HG03097 (cell line): ENCODE data around the gene TTC16.
"Not testable (repeated sequence)": the region's sequence is repeated elsewhere in the genome, so short reads cannot be mapped to it uniquely, and the experiment has no call there.

ENCODE experiments used
- ATAC-seq: cut with Tn5 transposase; IDR thresholded peaks from one replicate; pipeline ENCODE4 v1.9.1; 2021; ENCODE audit not compliant: unreplicated experiment, low FRiP score

Gene TTC16

DNA sequence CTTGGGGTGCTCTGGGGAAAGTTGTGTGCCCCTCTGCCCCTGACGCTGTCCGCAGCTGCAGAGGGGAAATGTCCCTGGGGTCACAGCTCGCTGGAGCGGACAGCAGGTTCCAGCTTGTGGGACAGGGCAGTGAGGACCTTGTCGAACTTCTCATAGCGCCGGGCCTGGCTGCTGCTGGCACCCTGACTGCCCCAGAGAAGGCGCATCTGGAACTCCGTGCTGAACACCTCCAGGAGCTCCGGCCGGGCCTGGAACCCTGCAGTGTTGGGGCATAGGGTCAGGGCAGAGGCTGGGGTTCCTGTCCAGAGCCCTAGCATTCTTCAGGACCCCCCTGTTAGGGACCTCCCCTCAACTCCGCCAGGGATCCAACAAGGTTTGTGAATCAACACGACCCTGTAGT, 22.8 kb downstream of the TTC16 start:
- ATAC-seq: no peak

DNA sequence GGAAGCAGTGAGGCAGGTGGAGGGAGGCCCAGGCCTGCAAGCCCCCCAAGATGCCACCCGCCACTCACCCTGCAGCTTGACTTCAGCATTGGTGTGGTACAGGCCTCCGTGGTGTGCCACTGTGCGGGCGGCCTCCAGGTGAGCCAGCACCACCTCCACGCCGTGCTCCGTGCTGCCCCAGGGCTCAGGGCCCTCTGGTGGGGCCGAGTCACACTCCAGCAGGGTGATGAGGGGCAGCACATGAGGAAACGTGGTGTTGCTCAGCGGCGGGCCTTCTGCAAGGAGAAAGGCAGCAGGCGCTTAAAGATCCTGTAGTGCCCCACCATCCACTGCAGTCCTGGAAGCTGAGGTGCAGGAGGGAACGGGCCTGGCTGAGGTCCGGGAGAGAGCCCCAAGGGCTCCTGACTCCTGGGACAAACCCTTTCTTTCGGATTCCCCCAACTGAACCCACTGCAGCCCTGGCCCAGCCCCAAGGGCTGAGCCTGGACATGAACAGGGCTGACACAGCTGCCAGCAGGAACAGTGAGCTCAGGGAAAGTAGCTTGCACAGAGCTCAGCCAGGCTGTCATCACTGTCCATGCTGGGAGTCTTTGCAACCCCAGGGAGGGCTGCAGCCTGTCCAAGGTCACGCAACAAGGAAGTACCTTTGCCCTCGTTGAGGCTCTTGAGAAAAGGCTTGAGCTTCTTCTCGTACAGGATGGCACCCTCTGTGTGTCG, 23.9 kb downstream of the TTC16 start:
- no peak for ATAC-seq

DNA sequence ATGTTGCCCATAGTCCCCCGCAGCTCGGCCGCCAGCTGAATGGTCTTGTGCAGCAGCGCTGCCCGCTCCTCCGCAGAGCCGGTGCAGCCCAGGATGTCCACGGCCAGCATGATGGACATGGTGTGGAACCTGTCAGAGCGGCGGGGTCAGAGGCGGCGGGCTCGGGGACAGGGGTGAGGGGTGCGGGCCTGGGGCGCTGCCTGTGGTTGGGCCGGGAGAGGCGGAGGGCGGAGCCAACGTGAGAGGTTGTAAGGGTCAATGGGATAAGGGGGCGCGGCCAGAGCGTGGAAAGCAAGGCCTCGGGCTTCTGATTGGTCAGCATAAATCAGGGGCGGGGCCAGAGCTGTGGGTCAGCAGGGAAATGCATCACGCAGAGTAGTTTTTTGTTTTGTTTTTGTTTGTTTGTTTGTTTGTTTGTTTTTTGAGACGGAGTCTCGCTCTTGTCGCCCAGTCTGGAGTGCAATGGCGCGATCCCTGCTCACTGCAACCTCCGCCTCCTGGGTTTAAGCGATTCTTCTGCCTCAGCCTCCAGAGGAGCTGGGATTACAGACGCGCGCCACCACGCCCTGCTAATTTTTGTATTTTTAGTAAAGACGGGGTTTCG, 26.1 kb downstream of the TTC16 start:
- ATAC-seq: no peak

DNA sequence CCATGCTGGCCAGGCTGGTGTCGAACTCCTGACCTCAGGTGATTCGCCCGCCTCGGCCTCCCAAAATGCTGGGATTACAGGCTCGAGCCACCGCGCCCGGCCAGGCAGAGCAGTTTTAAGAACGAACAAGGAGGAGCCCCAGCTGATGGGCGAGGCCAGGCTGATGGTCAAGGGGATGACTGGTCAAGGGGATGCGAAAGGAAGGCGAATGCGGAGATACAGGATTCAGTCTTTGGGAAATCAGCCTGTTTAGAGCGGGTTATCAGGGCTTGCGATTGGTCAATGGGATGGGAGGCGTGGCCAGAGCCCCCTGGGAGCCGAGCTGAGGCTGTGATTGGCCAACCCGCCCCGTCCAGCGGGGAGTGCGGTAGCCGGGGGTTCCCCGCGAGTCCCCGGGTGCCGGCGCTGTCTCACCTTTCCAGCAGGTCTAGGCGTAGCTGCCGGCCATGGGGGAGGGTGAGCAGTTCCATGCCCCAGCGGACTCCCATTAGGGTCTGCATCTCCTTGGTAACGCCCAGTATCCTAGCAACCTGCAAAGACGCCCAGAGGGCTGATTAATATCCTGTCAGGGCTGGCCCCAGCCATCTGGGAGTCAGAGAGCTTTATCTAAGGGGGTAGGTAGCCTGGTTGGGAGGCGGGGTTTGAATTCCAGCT, 26.7 kb downstream of the TTC16 start:
- ATAC-seq: no peak

DNA sequence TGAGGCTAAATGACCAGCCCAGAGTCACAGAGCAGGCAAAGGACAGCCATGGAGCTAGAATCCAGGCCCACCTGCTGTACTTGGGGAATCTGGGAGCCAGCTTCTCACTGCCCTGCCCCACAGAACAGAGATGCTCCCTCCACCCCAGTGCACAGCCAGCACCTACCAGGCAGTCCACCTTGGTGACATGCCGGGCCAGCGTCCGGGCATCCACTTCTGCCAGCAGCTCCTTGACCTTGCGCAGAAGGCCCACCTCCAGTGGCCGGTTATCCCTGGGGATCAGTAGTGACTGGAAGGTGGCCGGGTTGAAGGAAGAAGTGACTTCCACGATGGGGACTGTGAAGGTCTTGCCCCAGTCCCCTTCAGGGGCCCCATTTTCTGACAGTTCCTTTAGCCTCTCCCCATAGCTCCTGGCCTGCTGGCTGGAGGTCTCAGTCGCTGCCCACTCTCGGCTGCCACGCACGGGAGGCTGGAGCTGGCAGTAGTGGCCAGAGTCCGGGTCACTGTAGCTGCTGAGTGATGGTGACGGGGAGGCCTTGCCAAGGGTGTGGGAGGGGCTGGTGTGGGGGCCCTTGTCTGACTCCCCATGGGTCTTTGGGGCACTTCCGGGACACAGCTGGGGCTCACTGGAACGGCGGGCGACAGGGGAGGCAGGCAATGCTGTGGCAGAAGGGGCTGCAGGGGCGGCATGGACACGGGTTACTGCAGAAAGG, 28.7 kb downstream of the TTC16 start:
- no peak for ATAC-seq

DNA sequence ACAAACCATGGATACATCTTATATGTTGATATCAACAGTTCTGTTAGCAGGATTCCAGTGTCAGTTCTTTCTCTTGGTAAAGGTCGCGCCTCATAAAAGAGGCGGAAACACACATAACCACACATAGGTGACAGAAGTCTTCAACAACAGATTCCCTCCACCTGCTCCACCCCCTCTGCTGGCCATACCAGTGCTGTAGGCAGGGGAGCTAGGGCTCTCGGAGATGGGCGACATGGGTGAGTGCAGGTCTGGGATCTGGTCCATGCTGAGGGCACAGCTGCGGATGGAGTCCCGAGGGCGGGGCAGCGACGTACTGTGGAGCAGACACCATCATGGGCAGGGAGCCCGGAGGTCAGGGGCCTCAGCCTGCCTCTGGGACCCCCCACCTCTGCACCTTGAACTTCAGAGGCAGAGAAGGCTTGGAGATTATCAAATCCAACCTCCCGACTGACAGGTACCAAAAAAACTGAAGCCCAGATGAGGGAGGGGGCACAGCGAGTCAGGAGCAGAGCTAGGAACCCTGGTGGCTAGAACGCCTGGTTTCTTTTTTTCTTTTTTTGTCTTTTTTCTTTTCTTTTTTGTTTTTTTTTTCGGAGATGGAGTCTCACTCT, 31.2 kb downstream of the TTC16 start:
- ATAC-seq: no peak

DNA sequence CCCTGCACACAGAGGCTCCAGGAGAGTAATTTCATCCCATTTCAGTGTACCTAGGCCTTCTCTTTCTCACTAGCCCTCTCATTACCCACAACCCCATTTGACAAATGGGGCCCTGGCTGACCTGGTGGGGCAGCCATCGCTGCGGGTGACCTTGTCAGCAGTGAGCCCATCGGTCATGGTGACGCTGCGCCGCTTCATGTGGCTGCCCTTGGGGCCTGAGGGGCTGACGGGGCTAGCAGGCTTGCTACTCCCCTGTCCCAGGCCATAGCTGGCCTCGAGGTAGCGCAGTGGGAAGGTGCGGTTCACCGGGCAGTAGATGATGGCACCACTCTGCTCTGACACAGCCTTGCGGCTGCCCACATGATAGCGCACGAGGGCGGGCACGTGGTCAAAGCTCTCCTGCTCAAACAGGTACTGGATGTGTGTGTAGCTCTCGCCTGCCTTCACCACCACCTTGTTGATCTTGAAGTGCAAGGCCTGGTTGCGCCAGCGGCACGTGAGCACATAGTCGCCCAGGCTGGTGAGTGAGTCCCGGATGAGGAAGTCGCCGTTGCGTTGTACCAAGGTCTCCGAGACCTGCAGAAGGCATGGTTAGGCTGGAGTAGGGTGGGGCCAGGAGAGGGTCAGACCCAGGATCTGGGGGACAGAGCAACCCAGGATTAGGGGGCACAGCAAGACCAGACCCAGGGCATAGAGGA, 33.4 kb downstream of the TTC16 start:
- ATAC-seq: no peak

DNA sequence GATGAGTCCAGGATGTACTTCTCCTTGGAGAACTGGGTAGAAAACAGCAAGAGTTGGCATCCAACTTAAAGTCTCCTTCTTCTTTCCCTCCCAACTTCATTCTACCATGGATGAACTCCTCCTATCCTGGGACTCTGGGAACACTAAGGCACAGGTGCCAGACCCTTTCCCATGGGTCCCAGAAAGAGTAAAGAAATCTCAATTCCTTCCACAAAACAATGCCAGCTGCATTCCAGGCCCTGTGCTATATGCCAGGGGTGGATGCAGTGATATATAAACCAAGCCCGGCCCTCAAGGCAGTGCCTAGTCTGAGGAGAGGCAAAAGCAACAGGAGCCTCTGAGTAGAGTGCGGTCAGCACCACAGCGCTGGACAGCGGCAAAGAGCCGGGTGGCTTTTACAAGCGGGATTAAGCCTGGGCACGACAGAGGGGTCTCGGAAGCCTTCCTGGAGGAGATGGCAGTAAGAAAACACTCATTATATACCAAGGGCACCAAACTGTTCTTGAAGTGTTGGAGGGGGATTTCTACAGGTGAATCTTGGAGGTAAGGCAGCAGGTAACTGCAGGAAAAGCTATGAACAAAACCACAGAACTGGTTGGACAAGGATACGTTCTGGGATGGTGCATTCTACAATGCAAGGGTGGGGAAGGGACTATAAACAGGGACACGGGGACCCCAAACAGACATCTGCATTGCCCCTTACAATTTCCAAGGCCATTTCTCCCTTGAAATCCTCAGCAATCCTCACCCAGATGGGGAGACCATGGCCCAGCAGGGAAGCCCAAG, 35.6 kb downstream of the TTC16 start:
- ATAC-seq: no peak

DNA sequence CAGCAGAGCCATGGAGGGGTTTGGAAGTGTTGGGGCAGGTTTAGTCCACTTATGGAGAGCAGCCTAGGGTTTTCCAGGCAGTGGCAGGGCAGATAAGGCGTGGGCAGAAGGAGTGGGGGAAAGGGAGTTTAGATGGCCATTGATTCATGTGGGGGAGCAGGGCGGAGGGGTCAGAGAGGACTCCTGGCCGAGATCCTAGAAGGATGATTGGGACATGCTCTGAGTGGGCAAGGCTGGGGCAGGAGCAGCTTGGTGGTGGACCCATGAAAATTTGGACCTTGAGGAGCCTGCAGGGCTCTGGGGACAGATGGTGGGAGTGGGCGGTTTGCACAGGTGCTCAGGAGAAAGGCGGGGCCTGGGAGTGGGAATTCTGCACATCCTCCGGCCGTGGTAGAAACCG, 37.3 kb downstream of the TTC16 start:
- no peak for ATAC-seq

DNA sequence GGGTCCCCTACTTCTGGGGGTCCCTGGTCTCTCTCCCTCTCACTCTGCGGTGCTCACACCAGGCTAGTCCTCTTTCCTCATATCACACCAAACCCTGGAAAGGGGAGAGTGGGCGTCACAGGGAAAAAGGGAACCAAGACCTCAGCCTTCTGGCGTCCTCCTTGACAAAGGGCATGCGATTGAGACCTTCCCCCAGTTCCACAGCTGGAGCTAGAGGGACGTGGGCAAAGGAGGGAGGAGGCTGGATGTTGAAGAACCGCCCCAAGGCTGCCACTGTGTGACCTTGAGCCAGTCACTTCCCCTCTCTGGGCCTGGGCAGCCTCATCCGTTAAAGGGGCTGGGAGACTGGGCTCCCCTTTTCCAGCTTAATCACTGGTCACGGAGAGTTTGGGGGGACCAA, 37.7 kb downstream of the TTC16 start:
- ATAC-seq: no peak

DNA sequence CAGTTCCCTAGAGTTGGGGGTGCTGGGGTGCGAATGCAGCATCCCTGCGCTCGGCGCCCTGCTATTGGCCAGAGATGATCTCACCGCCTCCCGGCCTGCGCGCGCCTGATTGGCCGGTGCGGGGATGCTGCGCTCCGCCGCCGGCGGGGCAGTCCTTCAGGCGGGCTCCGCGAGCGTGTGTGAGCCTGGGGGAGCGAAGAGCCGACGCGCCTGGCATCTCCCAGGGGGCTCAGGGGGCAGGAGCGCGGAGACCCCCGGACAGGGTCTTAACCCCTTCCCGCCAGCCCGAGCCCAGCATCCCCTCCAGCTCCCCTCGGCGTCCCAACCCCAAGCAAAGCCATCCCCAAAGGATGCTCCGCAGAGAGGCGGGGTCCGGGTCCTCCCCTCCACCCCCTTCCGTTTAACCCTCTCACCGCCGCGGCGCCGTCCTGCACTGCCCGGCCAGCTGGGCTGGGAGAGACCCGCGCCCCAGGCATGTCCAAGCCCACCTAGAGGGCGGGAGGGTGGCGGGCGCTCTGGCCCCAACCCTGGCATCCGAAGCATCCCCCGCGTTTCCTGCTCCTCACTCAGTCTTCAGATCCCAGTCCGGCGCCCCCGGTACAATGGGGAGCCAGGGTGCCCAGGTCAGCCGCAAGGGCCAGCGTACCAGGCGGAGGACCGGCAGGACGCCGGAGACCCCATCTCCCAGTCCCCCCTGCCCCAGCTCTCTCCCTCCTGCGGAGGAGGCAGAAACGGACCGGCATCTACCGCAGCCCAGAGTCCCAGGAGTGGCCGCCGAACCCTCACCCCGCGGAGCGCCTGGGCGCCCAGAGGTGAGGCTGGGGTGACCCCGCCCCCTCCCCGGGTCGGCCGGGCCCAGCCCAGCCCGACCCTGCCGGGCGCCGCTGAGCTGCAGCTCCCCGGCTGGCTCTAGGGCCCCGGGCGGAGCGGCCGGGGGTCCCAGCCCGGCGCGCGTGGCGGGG, 38.5 kb downstream of the TTC16 start:
- ATAC-seq: no peak

DNA sequence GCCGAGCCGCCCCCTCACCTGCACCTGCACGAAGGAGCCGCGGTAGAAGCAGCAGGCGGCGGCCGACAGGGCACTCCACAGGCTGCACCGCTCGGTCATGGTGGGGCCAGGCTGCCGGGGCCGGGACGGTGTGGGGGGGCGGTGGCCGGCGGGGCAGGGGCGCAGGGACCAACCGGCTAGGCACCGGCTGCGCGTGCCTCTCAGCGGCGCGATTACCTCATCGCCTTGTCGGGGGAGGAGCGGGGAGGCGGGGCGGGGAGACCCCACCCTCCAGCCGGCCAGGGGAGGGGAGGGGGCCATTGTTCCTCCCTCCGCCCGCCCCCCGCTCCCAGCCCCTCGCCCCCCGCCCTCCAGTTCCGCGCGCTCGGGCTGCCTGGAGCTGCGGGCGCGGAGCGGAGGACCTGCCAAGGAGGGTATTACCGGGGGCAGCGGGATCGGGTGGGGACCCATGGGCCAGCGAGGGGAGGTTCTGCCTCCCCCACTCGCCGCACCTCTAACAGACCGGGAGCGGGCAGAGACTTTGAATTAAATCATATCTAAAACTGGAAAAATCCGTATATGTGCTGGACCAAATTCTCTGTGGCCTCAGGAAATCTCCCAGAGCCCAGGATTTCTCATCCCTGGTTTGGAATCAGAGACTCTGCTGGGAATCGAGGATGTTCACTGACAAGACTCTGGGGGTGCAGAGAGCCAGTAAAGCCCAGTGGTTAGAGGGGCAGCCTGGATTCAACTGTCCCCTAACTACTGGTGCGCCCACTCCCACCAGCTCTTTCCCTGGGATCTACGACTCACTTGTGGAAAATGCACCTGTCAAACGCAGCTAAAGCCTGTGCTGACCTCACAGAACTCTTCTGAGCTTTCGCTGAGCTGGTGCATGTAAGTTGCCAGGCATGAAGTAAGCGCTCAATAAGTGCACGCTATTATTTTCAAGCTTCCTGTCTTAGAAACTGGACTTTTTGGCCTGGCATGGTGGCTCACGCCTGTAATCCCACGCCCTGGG, 39.5 kb downstream of the TTC16 start:
- no peak for ATAC-seq

DNA sequence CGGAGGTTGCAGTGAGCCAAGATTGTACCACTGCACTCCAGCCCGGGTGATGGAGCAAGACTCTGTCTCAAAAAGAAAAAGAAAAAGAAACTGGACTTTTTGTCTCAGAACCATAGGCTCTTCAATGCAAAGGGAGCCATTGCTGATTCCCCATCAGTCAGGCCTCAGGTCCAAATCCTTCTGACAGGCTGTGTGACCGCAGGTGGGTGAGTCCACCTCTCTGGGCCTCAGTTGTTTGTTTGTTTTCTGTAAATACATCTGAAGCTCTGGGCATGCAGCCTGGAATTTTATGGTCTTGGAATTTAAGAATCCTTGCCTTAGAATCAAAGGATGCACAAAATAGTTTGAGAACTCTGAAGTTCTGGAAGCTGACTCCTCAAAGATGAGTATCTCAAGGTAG, 40.4 kb downstream of the TTC16 start:
- no peak for ATAC-seq

DNA sequence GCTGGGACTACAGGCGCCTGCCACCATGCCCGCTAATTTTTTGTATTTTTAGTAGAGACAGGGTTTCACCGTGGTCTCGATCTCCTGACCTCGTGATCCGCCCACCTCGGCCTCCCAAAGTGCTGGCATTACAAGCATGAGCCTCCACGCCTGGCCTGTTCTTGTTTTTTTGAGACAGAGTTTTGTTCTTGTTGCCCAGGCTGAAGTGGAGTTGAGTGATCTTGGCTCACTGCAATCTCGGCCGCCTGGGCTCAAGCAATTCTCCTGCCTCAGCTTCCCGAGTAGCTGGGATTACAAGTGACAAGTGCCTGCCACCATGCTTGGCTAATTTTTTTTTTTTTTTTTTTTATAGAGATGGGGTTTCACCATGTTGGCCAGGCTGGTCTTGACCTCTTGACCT, 40.9 kb downstream of the TTC16 start:
- not testable (repeated sequence) for ATAC-seq

DNA sequence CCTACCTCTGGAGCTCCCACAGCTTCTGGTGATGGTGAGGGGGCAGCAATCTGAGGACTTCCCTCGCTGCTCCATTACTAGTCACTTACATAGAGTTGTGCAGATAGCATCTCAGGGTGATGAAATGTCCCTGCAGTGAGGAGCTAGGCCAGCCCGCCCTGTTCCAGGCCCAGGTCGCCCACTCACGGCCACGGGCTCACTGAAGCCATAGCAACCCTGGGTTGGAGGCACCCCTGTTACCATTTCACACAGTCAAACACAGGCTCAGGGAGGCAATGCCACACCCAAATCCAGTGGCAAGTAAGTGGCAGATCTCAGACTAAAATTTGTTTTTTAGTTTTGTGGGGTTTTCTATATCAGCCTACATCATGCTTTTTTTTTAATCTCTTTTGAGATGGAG, 43.0 kb downstream of the TTC16 start:
- no peak for ATAC-seq

DNA sequence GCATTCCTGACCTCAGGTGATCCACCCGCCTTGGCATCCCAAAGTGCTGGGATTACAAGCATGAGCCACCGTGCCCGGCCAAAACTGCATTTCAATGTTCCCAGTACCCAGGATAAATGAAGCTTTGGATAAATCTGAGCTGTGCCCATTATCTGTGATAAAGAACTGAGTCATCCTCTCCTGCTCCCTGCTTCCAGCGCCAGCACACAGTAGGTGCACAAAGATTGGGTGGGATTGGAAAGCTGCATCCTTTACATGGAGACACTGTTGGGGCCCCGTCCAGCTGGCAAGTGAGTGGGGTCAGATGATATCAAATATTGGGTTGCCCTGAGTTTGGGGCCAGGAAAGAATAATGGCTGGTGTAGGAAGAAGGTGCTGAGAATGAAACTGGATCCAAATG, 45.2 kb downstream of the TTC16 start:
- ATAC-seq: no peak

DNA sequence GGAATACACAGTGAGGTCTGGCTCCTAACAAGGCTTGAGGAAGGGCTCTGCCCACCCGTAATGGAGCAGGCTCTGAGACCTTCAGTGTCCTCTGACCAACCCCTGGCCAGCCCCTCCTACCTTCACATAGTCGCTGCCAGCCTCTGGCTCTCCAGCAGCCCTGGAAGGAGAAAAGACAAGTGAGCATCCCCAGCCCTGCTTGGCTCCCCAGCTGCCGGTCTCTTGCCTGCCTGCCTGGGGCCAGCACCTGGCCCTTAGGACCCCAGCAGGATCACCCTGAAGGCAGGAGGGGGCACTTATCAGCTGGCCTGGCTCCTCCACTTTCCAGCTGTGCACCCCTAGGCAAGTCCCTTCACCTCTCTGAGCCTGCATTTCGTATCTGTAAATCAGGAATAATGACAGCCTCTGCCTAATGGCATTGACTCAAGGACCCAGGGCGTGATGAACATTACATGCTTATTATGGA, 45.6 kb downstream of the TTC16 start:
- no peak for ATAC-seq
